GM12865 (cell line): ENCODE measurements around the gene NPFF.
A peak's percentile ranks its signal among the peaks of the same experiment; 100 is the strongest.

Experiments used
- DNase-seq: peaks from one replicate; pipeline ENCODE4 v3.0.0; 2010; ENCODE audit warnings: low read depth
- H3K4me3 ChIP-seq: 2 replicates; pipeline ENCODE4 v1.5.1; 2011; ENCODE audit warnings: mild to moderate bottlenecking, low read depth, low read length, control low read depth
- CTCF ChIP-seq: IDR thresholded peaks from 2 replicates; pipeline ENCODE4 v1.5.1; 2011; ENCODE audit warnings: low read length, control low read depth, low read depth, inconsistent platforms; ENCODE audit not compliant: insufficient read depth; ENCODE audit errors: missing control alignments

NPFF gene

GRCh38 chr12:53505555-53506449, 1.5 kb downstream of the NPFF start:
- H3K4me3 ChIP-seq: no peak overlapping the region
- TF ChIP-seq CTCF: no peak
- no peak for DNase-seq

- DNase-seq: no peak
- no peak for TF ChIP-seq CTCF
- no peak overlapping the region for H3K4me3 ChIP-seq
These were observed 2.2 kb downstream of the NPFF start for GRCh38 chr12:53505086-53505485.

GRCh38 chr12:53504004-53504920, 3.0 kb downstream of the NPFF start:
- no peak overlapping the region for H3K4me3 ChIP-seq
- TF ChIP-seq CTCF: no peak
- no peak for DNase-seq

GRCh38 chr12:53502983-53503728, 4.1 kb downstream of the NPFF start:
- no peak for TF ChIP-seq CTCF
- H3K4me3 ChIP-seq: no peak overlapping the region

GRCh38 chr12:53502331-53502730, 5.0 kb downstream of the NPFF start:
- TF ChIP-seq CTCF: no peak
- H3K4me3 ChIP-seq: peak overlapping the region; percentile 94
- DNase-seq: no peak

More at GRCh38 chr12:53502983-53503728, 4.1 kb downstream of the NPFF start:
- DNase-seq: no peak

GRCh38 chr12:53501615-53502181, 5.6 kb downstream of the NPFF start:
- TF ChIP-seq CTCF: no peak
- H3K4me3 ChIP-seq: peak overlapping the region; percentile 94
- no peak for DNase-seq
